Measurements from ENCODE around the gene PRKCQ.

DNA sequence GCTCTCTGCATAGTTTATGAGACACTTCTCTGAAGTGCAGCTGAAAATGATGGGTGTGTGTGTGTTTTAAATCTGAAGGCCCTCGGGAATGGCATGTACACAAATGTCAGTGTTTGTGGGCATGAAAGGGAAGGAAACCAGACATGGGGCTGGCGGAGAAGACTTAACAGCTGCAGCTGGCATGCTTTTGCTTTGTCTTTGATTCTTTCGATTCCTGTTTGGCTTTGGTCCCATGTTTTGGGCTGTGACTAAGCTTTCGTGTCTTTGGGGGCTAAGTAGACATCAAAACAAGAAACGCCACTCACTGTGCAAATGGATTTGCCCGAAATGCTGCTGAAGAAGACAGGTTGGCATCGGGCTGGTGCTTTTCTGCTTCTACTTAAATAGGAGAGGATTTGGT, 198.0 kb downstream of the PRKCQ start:
- TF ChIP-seq, protein P1, sequence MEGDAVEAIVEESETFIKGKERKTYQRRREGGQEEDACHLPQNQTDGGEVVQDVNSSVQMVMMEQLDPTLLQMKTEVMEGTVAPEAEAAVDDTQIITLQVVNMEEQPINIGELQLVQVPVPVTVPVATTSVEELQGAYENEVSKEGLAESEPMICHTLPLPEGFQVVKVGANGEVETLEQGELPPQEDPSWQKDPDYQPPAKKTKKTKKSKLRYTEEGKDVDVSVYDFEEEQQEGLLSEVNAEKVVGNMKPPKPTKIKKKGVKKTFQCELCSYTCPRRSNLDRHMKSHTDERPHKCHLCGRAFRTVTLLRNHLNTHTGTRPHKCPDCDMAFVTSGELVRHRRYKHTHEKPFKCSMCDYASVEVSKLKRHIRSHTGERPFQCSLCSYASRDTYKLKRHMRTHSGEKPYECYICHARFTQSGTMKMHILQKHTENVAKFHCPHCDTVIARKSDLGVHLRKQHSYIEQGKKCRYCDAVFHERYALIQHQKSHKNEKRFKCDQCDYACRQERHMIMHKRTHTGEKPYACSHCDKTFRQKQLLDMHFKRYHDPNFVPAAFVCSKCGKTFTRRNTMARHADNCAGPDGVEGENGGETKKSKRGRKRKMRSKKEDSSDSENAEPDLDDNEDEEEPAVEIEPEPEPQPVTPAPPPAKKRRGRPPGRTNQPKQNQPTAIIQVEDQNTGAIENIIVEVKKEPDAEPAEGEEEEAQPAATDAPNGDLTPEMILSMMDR (IDR thresholded peaks at IDR 0.05), result no peak
- TF ChIP-seq POLR2A (IDR thresholded peaks at IDR 0.05), result no peak

All from body of pancreas (tissue), 4 donors.